ENCODE data around the gene PRDX4. TPM values are rescaled to one million over a fixed set of nuclear protein-coding genes. Genes with fewer than 3 reads are reported as not detected.

The PRDX4 gene
- total RNA-seq, 4 donors from 2014 or later, result 62.1 to 119 (median 74.6) TPM

DNA sequence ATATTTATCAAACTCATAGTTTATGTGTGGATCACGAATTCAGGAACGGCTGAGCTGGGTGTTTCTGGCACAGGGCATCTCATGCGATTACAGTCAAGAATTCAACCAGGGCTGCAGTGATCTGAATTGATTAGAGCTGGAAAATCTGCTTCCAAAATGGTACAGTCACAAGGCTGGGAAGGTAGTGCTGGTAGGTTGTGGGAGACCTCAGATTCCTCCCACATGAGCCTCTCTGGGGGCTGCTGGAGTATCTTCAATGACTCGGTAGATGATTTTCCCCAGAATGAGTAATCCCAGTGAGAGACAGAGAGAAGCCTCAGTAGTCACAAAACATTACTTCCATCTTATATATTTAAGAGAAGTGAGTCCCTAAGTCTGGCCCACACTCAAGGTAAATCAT, 36.2 kb upstream of the PRDX4 start:
- 56 to 60% methylated on average over 4 of the region's 4 CpGs for WGBS, 2 donors
- no peaks in the 10 kb centered on the region for H3K9me3 ChIP-seq
- no peaks in the 10 kb centered on the region for H3K27me3 ChIP-seq
- H3K4me1 ChIP-seq, result no peaks in the 10 kb centered on the region
- H3K4me3 ChIP-seq, result no peak overlapping the region
- H3K36me3 ChIP-seq, result no peaks in the 10 kb centered on the region
- intact Hi-C loops (cut with DNase I), result no loop called here
- no peak for TF ChIP-seq POLR2A (IDR thresholded peaks at IDR 0.05)
- TF ChIP-seq, protein P1, sequence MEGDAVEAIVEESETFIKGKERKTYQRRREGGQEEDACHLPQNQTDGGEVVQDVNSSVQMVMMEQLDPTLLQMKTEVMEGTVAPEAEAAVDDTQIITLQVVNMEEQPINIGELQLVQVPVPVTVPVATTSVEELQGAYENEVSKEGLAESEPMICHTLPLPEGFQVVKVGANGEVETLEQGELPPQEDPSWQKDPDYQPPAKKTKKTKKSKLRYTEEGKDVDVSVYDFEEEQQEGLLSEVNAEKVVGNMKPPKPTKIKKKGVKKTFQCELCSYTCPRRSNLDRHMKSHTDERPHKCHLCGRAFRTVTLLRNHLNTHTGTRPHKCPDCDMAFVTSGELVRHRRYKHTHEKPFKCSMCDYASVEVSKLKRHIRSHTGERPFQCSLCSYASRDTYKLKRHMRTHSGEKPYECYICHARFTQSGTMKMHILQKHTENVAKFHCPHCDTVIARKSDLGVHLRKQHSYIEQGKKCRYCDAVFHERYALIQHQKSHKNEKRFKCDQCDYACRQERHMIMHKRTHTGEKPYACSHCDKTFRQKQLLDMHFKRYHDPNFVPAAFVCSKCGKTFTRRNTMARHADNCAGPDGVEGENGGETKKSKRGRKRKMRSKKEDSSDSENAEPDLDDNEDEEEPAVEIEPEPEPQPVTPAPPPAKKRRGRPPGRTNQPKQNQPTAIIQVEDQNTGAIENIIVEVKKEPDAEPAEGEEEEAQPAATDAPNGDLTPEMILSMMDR (IDR thresholded peaks at IDR 0.05), result no peak
- no peak for DNase-seq
- H3K27ac ChIP-seq, result no peak overlapping the region

DNA sequence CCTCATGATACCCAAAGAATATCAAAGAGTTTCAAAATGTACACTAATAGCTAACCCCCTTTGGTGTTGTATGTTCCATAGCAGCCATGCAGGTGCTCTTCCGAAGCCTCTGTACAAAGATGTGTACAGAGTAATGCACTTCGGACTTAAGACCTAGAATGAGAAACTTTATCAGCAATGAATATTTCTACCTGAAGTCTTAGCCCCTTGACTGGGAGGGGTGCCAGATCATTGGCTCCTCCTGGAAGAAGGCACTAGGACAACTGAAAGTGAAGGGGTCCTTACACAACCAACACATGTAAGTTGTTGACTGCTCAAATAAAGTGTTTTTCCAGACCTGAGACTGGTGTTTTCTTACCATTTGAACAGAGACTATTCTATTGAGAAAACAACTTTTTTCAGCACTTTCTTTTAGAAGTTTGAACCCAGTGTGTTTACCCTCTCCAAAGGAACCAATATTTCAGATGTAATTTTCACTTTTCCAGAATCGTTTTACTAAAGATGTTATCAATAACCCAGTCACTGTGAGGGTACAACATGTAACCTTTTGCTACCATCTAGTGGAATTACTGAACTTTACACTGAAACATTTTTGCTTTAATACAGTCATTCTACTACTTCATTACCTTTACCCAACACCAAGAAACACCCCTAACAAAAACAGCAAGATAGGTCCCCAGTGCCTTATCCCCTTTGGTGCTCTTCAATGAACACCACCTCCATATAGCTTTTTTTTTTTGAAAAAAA, 33.3 kb upstream of the PRDX4 start:
- Histone ChIP-seq H3K27me3 (no peaks in the 10 kb centered on the region), H3K27ac (no peak overlapping the region), H3K4me1 (no peaks in the 10 kb centered on the region), H3K4me3 (no peak overlapping the region), H3K36me3 (no peaks in the 10 kb centered on the region), H3K9me3 (no peaks in the 10 kb centered on the region)
- TF ChIP-seq, protein P1 (IDR thresholded peaks at IDR 0.05), result no peak
- TF ChIP-seq POLR2A (IDR thresholded peaks at IDR 0.05), result no peak
- DNase-seq, result no peak
- intact Hi-C loops (cut with DNase I), result no loop called here
- 54 to 67% methylated on average over 2 to 3 of the region's 3 CpGs for WGBS, 2 donors

DNA sequence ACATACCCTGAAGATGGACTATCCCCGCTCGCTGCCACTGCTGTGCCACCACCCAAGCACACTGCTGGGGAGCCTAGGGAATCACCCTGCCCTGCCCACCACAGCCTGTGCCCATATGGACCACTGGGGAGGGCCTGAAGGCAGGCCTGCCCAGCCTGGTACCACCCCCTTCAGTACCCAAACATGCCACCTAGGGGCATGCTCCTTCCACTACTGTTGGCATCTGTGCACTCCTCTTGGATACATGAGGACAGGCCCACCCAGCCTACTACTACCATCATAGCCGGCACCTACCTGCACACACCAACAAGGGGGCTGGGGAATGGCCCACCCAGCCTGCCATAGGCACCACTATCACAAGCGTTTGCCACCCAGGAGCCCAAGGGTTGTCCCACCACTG, 30.1 kb upstream of the PRDX4 start:
- Histone ChIP-seq H3K9me3 (no peaks in the 10 kb centered on the region), H3K4me1 (no peaks in the 10 kb centered on the region), H3K4me3 (no peak overlapping the region), H3K36me3 (no peaks in the 10 kb centered on the region), H3K27ac (no peak overlapping the region), H3K27me3 (no peaks in the 10 kb centered on the region)
- intact Hi-C loops (cut with DNase I), result no loop called here
- WGBS, 2 donors, result 100% methylated on average over 1 of the region's 4 CpGs; no CpG with 5 or more reads in 1 of the 2 donors
- DNase-seq, result no peak
- TF ChIP-seq POLR2A (IDR thresholded peaks at IDR 0.05), result no peak
- TF ChIP-seq, protein P1 (IDR thresholded peaks at IDR 0.05), result no peak

DNA sequence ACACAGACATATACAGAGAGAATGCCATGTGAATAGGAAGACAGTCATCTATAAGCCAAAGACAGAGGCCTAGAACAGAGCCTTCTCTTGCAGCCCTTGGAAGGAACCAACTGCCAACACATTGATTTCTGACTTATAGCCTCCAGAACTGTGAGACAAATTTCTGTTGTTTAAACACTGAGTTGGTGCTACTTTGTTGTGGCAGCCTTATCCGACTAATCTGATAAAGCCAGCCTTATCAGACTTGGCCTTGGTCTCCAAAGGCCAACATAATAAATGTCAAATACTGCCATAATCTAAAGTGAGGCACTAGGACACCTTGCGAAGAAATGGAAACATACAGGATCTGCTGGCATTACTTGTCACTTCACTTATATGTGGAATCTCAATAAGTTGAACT, 24.3 kb upstream of the PRDX4 start:
- WGBS, 2 donors, result 83 to 85% methylated on average over 2 of the region's 2 CpGs
- H3K27me3 ChIP-seq, result no peaks in the 10 kb centered on the region
- no peaks in the 10 kb centered on the region for H3K4me1 ChIP-seq
- no peak overlapping the region for H3K4me3 ChIP-seq
- H3K27ac ChIP-seq, result no peak overlapping the region
- no peaks in the 10 kb centered on the region for H3K9me3 ChIP-seq
- intact Hi-C loops (cut with DNase I), result no loop called here
- no peak for DNase-seq
- H3K36me3 ChIP-seq, result no peaks in the 10 kb centered on the region
- TF ChIP-seq POLR2A (IDR thresholded peaks at IDR 0.05), result no peak
- TF ChIP-seq, protein P1 (IDR thresholded peaks at IDR 0.05), result no peak

DNA sequence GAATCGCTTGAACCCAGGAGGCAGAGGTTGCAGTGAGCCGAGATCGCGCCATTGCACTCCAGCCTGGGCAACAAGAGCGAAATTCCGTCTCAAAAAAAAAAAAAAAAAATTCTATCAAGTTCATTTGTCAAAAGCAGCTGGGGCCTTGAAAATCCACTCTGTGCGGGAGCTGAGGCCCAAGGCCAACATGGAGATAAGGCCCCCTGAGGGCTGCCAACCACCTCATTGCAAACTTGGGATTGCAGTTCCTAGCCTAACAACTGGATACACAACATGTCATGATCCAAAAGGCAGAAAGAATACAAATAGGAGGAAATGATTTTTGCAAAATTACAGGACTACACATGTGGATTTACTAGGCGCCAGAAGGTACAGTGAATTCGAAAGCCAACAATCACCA, 22.5 kb upstream of the PRDX4 start:
- Histone ChIP-seq H3K4me1 (no peaks in the 10 kb centered on the region), H3K36me3 (no peaks in the 10 kb centered on the region), H3K4me3 (no peak overlapping the region), H3K27me3 (no peaks in the 10 kb centered on the region), H3K27ac (no peak overlapping the region), H3K9me3 (no peaks in the 10 kb centered on the region)
- no peak for TF ChIP-seq POLR2A (IDR thresholded peaks at IDR 0.05)
- TF ChIP-seq, protein P1 (IDR thresholded peaks at IDR 0.05), result no peak
- intact Hi-C loops (cut with DNase I), result no loop called here
- 84 to 94% methylated on average over 9 of the region's 9 CpGs for WGBS, 2 donors
- no peak for DNase-seq
